GM18873 (cell line): ENCODE measurements around the gene PMF1.
"Not testable (repeated sequence)": the region's sequence is repeated elsewhere in the genome, so short reads cannot be mapped to it uniquely, and the experiment has no call there.

Experiments used
- ATAC-seq: cut with Tn5 transposase; IDR thresholded peaks from one replicate; pipeline ENCODE4 v1.9.1; 2021; ENCODE audit warnings: mild to moderate bottlenecking, moderate library complexity, moderate number of reproducible peaks; ENCODE audit not compliant: unreplicated experiment, low FRiP score

The PMF1 gene

GRCh38 chr1:156195853-156196252, 17.0 kb upstream of the PMF1 start:
- ATAC-seq, result no peak

- no peak for ATAC-seq
These were observed 16.4 kb upstream of the PMF1 start for GRCh38 chr1:156196445-156196844.

- ATAC-seq, result no peak
These were observed 13.9 kb upstream of the PMF1 start for GRCh38 chr1:156198831-156199349.

- no peak for ATAC-seq
These were observed 12.8 kb upstream of the PMF1 start for GRCh38 chr1:156200044-156200443.

GRCh38 chr1:156203331-156203730, 9.5 kb upstream of the PMF1 start:
- ATAC-seq, result no peak

GRCh38 chr1:156204686-156205085, 8.1 kb upstream of the PMF1 start:
- no peak for ATAC-seq

GRCh38 chr1:156211243-156211642, 1.6 kb upstream of the PMF1 start:
- no peak for ATAC-seq

- ATAC-seq, result no peak
These were observed 677 bp upstream of the PMF1 start for GRCh38 chr1:156212130-156212529.

- no peak for ATAC-seq
These were observed 798 bp downstream of the PMF1 start for GRCh38 chr1:156213644-156213966.

- no peak for ATAC-seq
These were observed 1.4 kb downstream of the PMF1 start for GRCh38 chr1:156214024-156214748.

GRCh38 chr1:156216361-156217086, 3.7 kb downstream of the PMF1 start:
- not testable (repeated sequence) for ATAC-seq

- no peak for ATAC-seq
These were observed 5.1 kb downstream of the PMF1 start for GRCh38 chr1:156217871-156218270.

GRCh38 chr1:156220226-156220625, 7.4 kb downstream of the PMF1 start:
- ATAC-seq, result no peak

- no peak for ATAC-seq
These were observed 9.3 kb downstream of the PMF1 start for GRCh38 chr1:156221986-156222692.

GRCh38 chr1:156225677-156226014, 12.8 kb downstream of the PMF1 start:
- ATAC-seq, result no peak

- peak; percentile 59 for ATAC-seq
These were observed 13.3 kb downstream of the PMF1 start for GRCh38 chr1:156226116-156226538.

GRCh38 chr1:156226782-156227181, 14.0 kb downstream of the PMF1 start:
- ATAC-seq, result no peak

GRCh38 chr1:156228501-156228900, 15.7 kb downstream of the PMF1 start:
- no peak for ATAC-seq

GRCh38 chr1:156229809-156230472, 17.1 kb downstream of the PMF1 start:
- no peak for ATAC-seq

GRCh38 chr1:156230473-156230837, 17.6 kb downstream of the PMF1 start:
- ATAC-seq, result no peak
